Neural progenitor cell (in vitro differentiated cells): ENCODE results near the gene KDM3B. TPM values are rescaled to one million over a fixed set of nuclear protein-coding genes. Genes with fewer than 3 reads are reported as not detected.
A peak's percentile ranks its signal among the peaks of the same experiment; 100 is the strongest.

Experiments used
- DNase-seq: peaks from one replicate; pipeline ENCODE4 v3.0.0-alpha.2; 2016; ENCODE audit warnings: low spot score
- H2AFZ ChIP-seq: fragments of 200-600 bp; sonication (generic); replicated peaks from 2 replicates; pipeline ENCODE4 v1.6.1; 2016; ENCODE audit warnings: antibody characterized with exemption
- H3F3A ChIP-seq: fragments of 200-600 bp; sonication (generic); 2 replicates; pipeline ENCODE4 v1.6.1; 2016; ENCODE audit warnings: antibody characterized with exemption, low read depth
- H3K27ac ChIP-seq: fragments of 200-600 bp; sonication (generic); 2 replicates; pipeline ENCODE4 v1.5.1; 2016; ENCODE audit warnings: mild to moderate bottlenecking
- H3K27me3 ChIP-seq: fragments of 200-600 bp; sonication (generic); 2 replicates; pipeline ENCODE4 v1.6.1; 2016; ENCODE audit warnings: mild to moderate bottlenecking, moderate library complexity
- H3K36me3 ChIP-seq: fragments of 200-600 bp; sonication (generic); 2 replicates; pipeline ENCODE4 v1.5.1; 2016
- H3K4me1 ChIP-seq: fragments of 200-600 bp; sonication (generic); 2 replicates; pipeline ENCODE4 v1.6.1; 2016; ENCODE audit warnings: mixed run types
- H3K4me2 ChIP-seq: fragments of 200-600 bp; sonication (generic); 2 replicates; pipeline ENCODE4 v1.6.1; 2016
- H3K4me3 ChIP-seq: fragments of 200-600 bp; sonication (generic); 2 replicates; pipeline ENCODE4 v1.5.1; 2016
- H3K79me2 ChIP-seq: fragments of 200-600 bp; sonication (generic); 2 replicates; pipeline ENCODE4 v1.6.1; 2016; ENCODE audit warnings: low read depth
- H3K9ac ChIP-seq: fragments of 200-600 bp; sonication (generic); 2 replicates; pipeline ENCODE4 v1.6.1; 2016
- H3K9me3 ChIP-seq: fragments of 200-600 bp; sonication (generic); 2 replicates; pipeline ENCODE4 v1.5.1; 2016; ENCODE audit warnings: low read depth
- H4K20me1 ChIP-seq: fragments of 200-600 bp; sonication (generic); 2 replicates; pipeline ENCODE4 v1.6.1; 2016; ENCODE audit warnings: low read depth
- H3K27ac Mint-ChIP-seq: 3 replicates; pipeline ENCODE4 v1.8.0; 2021; ENCODE audit warnings: mixed read lengths
- H3K27me3 Mint-ChIP-seq: 2 replicates; pipeline ENCODE4 v1.8.0; 2022; ENCODE audit warnings: low read depth, mild to moderate bottlenecking, inconsistent platforms, moderate library complexity, mixed read lengths; ENCODE audit not compliant: insufficient read depth
- H3K36me3 Mint-ChIP-seq: 3 replicates; pipeline ENCODE4 v1.8.0; 2021; ENCODE audit warnings: mixed read lengths
- H3K4me1 Mint-ChIP-seq: 3 replicates; pipeline ENCODE4 v1.8.0; 2021; ENCODE audit warnings: mixed read lengths
- H3K4me3 Mint-ChIP-seq: 3 replicates; pipeline ENCODE4 v1.8.0; 2021; ENCODE audit warnings: mild to moderate bottlenecking, moderate library complexity, mixed read lengths
- H3K9me3 Mint-ChIP-seq: 3 replicates; pipeline ENCODE4 v1.8.0; 2020; ENCODE audit warnings: mixed read lengths
- EZH2 ChIP-seq: fragments of 200-600 bp; sonication (generic); IDR thresholded peaks from 2 replicates; pipeline ENCODE4 v1.6.1; 2017; ENCODE audit warnings: antibody characterized with exemption, mild to moderate bottlenecking, moderate library complexity
- EZH2phosphoT487 ChIP-seq: fragments of 200-600 bp; sonication (generic); IDR thresholded peaks from 2 replicates; pipeline ENCODE4 v1.6.1; 2017; ENCODE audit warnings: antibody characterized with exemption
- total RNA-seq: library from RNA; depleted of rRNA; stranded (reverse); fragments of >200 nt; gene quantifications from 2 replicates; pipeline ENCODE4 v1.2.3, GENCODE V29; 2015; ENCODE audit warnings: low replicate concordance
- TF ChIP-seq, protein P1 (sequence below): fragments of 200-600 bp; sonication (generic); IDR thresholded peaks from 2 replicates; pipeline ENCODE4 v1.5.1; 2017; ENCODE audit warnings: antibody characterized with exemption, mild to moderate bottlenecking

Gene KDM3B
- total RNA-seq, 1 donor from 2014 or later, result 136 TPM

- Histone ChIP-seq H2AFZ (no peak overlapping the region), H3K4me3 (no peak overlapping the region), H3K79me2 (peaks cover 9% of the 10 kb centered on the region), H4K20me1 (peaks cover 7% of the 10 kb centered on the region), H3F3A (no peaks in the 10 kb centered on the region), H3K4me2 (no peak overlapping the region), H3K27ac (no peak overlapping the region), H3K9me3 (no peaks in the 10 kb centered on the region), H3K27me3 (no peaks in the 10 kb centered on the region), H3K9ac (no peak overlapping the region), H3K4me1 (peaks cover 24% of the 10 kb centered on the region), H3K36me3 (no peaks in the 10 kb centered on the region)
- no peak for DNase-seq
- Mint-ChIP-seq H3K4me1 (peaks cover 31% of the 10 kb centered on the region), H3K4me3 (no peak overlapping the region), H3K27ac (peak overlapping the region; percentile 8), H3K9me3 (no peaks in the 10 kb centered on the region), H3K27me3 (peaks cover 9% of the 10 kb centered on the region), H3K36me3 (peaks cover 10% of the 10 kb centered on the region)
- TF ChIP-seq EZH2, result no peak
- TF ChIP-seq, protein P1, sequence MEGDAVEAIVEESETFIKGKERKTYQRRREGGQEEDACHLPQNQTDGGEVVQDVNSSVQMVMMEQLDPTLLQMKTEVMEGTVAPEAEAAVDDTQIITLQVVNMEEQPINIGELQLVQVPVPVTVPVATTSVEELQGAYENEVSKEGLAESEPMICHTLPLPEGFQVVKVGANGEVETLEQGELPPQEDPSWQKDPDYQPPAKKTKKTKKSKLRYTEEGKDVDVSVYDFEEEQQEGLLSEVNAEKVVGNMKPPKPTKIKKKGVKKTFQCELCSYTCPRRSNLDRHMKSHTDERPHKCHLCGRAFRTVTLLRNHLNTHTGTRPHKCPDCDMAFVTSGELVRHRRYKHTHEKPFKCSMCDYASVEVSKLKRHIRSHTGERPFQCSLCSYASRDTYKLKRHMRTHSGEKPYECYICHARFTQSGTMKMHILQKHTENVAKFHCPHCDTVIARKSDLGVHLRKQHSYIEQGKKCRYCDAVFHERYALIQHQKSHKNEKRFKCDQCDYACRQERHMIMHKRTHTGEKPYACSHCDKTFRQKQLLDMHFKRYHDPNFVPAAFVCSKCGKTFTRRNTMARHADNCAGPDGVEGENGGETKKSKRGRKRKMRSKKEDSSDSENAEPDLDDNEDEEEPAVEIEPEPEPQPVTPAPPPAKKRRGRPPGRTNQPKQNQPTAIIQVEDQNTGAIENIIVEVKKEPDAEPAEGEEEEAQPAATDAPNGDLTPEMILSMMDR, result no peak
- no peak for TF ChIP-seq EZH2phosphoT487
These were observed 92.5 kb downstream of the KDM3B start for GRCh38 chr5:138444774-138445546.

GRCh38 chr5:138445547-138446271, 93.2 kb downstream of the KDM3B start:
- Mint-ChIP-seq H3K4me3 (no peak overlapping the region), H3K9me3 (no peaks in the 10 kb centered on the region), H3K27ac (no peak overlapping the region), H3K36me3 (peaks cover 10% of the 10 kb centered on the region), H3K27me3 (peaks cover 5% of the 10 kb centered on the region), H3K4me1 (peaks cover 27% of the 10 kb centered on the region)
- peaks cover 1% of the 10 kb centered on the region for H4K20me1 ChIP-seq
- TF ChIP-seq EZH2 (no peak), EZH2phosphoT487 (no peak)
- TF ChIP-seq, protein P1, result no peak
- no peaks in the 10 kb centered on the region for H3K9me3 ChIP-seq
- H2AFZ ChIP-seq, result no peak overlapping the region
- H3K27ac ChIP-seq, result no peak overlapping the region
- peaks cover 18% of the 10 kb centered on the region for H3K4me1 ChIP-seq
- no peaks in the 10 kb centered on the region for H3K27me3 ChIP-seq
- H3K4me2 ChIP-seq, result no peak overlapping the region
- no peaks in the 10 kb centered on the region for H3F3A ChIP-seq
- H3K79me2 ChIP-seq, result peaks cover 2% of the 10 kb centered on the region
- no peak overlapping the region for H3K9ac ChIP-seq
- H3K4me3 ChIP-seq, result no peak overlapping the region
- DNase-seq, result no peak
- H3K36me3 ChIP-seq, result no peaks in the 10 kb centered on the region

DNA sequence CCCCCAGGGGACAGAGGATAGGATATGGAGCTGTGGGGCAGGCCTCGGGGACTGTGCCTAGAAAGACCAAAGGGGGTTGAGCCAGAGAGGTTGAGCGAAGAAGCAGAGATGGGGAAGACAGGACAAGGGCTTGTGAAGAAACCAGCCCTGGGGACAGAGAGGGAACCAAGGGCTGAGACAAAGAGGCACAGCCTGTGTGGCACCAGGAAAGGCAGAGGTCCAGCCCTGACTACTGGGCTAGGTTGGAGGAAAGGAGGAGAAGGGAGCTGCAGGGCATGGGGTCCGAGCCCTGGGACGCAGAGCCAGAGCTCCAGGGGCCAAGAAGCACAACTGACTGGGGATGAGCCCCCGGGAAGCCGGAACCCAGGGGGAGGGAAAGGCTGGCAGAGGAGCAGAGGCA, 95.6 kb downstream of the KDM3B start:
- Mint-ChIP-seq H3K36me3 (peaks cover 3% of the 10 kb centered on the region), H3K4me3 (no peak overlapping the region), H3K27me3 (peaks cover 8% of the 10 kb centered on the region), H3K27ac (peak overlapping the region; percentile 78), H3K4me1 (peaks cover 25% of the 10 kb centered on the region), H3K9me3 (no peaks in the 10 kb centered on the region)
- H3K9me3 ChIP-seq, result no peaks in the 10 kb centered on the region
- H3K27ac ChIP-seq, result no peak overlapping the region
- no peak overlapping the region for H2AFZ ChIP-seq
- no peaks in the 10 kb centered on the region for H3K27me3 ChIP-seq
- H3K9ac ChIP-seq, result no peak overlapping the region
- no peak overlapping the region for H3K4me3 ChIP-seq
- H4K20me1 ChIP-seq, result no peaks in the 10 kb centered on the region
- no peak for DNase-seq
- no peaks in the 10 kb centered on the region for H3K79me2 ChIP-seq
- TF ChIP-seq EZH2 (no peak), EZH2phosphoT487 (no peak)
- TF ChIP-seq, protein P1, result no peak
- H3K4me2 ChIP-seq, result no peak overlapping the region
- peaks cover 18% of the 10 kb centered on the region for H3K4me1 ChIP-seq
- H3F3A ChIP-seq, result no peaks in the 10 kb centered on the region
- H3K36me3 ChIP-seq, result no peaks in the 10 kb centered on the region
